ENCODE results near the gene PARP14.

PARP14 gene

GRCh38 chr3:122773944-122774509 lies 93.4 kb downstream of the PARP14 start:
- no peak for DNase-seq

- DNase-seq = no peak
Observed at GRCh38 chr3:122774564-122774963, 93.9 kb downstream of the PARP14 start.

- no peak for DNase-seq
Observed at GRCh38 chr3:122776675-122777468, 96.2 kb downstream of the PARP14 start.

GRCh38 chr3:122777563-122777962 lies 96.9 kb downstream of the PARP14 start:
- DNase-seq = no peak
